SU-DHL-6 (cell line): ENCODE measurements around the gene ZC3H18.
A peak's percentile ranks its signal among the peaks of the same experiment; 100 is the strongest.

Experiments
- H2AFZ ChIP-seq: fragments of 200-600 bp; sonication (generic); 2 replicates; pipeline ENCODE4 v1.6.1; 2014; ENCODE audit warnings: low read depth, mild to moderate bottlenecking, moderate library complexity, mixed read lengths, antibody characterized with exemption, low read length; ENCODE audit not compliant: severe bottlenecking
- H3F3A ChIP-seq: fragments of 200-600 bp; shearing (Covaris generic); 2 replicates; pipeline ENCODE4 v1.6.0; 2016; ENCODE audit warnings: antibody characterized with exemption, mild to moderate bottlenecking; ENCODE audit not compliant: insufficient read depth
- H3K27ac ChIP-seq: fragments of 200-600 bp; sonication (generic); 2 replicates; pipeline ENCODE4 v1.5.1; 2016; ENCODE audit warnings: low read depth, mild to moderate bottlenecking, low read length, moderate library complexity, mixed read lengths
- H3K27me3 ChIP-seq: fragments of 200-600 bp; sonication (generic), shearing (Covaris generic); 2 replicates; pipeline ENCODE4 v1.6.0; 2014; ENCODE audit warnings: mild to moderate bottlenecking, low read length
- H3K36me3 ChIP-seq: fragments of 200-600 bp; sonication (generic); 2 replicates; pipeline ENCODE4 v1.6.1; 2014; ENCODE audit warnings: mild to moderate bottlenecking, low read length, mixed read lengths
- H3K4me2 ChIP-seq: fragments of 300-600, 200-600 bp; shearing (Covaris generic), sonication (generic); 2 replicates; pipeline ENCODE4 v1.6.0; 2014; ENCODE audit warnings: low read length, low read depth, mild to moderate bottlenecking; ENCODE audit not compliant: poor library complexity, severe bottlenecking
- H3K4me3 ChIP-seq: fragments of 200-600 bp; sonication (generic); 2 replicates; pipeline ENCODE4 v1.5.1; 2014; ENCODE audit warnings: antibody characterized with exemption, low read length, mild to moderate bottlenecking, mixed read lengths; ENCODE audit not compliant: insufficient read depth, poor library complexity, severe bottlenecking
- H3K79me2 ChIP-seq: fragments of 200-600 bp; sonication (generic); 2 replicates; pipeline ENCODE4 v1.6.1; 2014; ENCODE audit warnings: mild to moderate bottlenecking, low read length, moderate library complexity; ENCODE audit not compliant: insufficient read depth
- H3K9ac ChIP-seq: fragments of 200-600 bp; sonication (generic); 2 replicates; pipeline ENCODE4 v1.7.0; 2014; ENCODE audit warnings: mild to moderate bottlenecking, low read length
- H3K9me2 ChIP-seq: fragments of 200-600 bp; sonication (generic); replicated peaks from 2 replicates; pipeline ENCODE4 v1.6.1; 2014; ENCODE audit warnings: low read length; ENCODE audit not compliant: insufficient read depth
- H3K9me3 ChIP-seq: fragments of 200-600 bp; sonication (generic); 2 replicates; pipeline ENCODE4 v1.6.1; 2014; ENCODE audit warnings: low read length, mixed read lengths; ENCODE audit not compliant: insufficient read depth
- H4K20me1 ChIP-seq: fragments of 200-600 bp; sonication (generic); 2 replicates; pipeline ENCODE4 v1.6.1; 2014; ENCODE audit warnings: low read depth, mild to moderate bottlenecking, antibody characterized with exemption, low read length, moderate library complexity, mixed read lengths
- CTCF ChIP-seq: fragments of 200-600 bp; sonication (generic); IDR thresholded peaks from one replicate; pipeline ENCODE4 v1.5.1; 2017; ENCODE audit warnings: antibody characterized with exemption, mild to moderate bottlenecking, low read length, moderate library complexity; ENCODE audit not compliant: insufficient read depth, poor library complexity, severe bottlenecking
- EZH2phosphoT487 ChIP-seq: fragments of 200-600 bp; sonication (generic), shearing (Covaris generic); conservative IDR thresholded peaks from 2 replicates; pipeline ENCODE4 v1.6.1; 2018; ENCODE audit warnings: mild to moderate bottlenecking, antibody characterized with exemption, low read length, moderate library complexity, mixed read lengths

Gene ZC3H18

GRCh38 chr16:88649195-88649923 lies 79.2 kb downstream of the ZC3H18 start:
- Histone ChIP-seq H3K4me2 (peak overlapping the region; percentile 86), H2AFZ (no peak overlapping the region), H3K79me2 (peaks cover 26% of the 10 kb centered on the region), H3K9me2 (no peaks in the 10 kb centered on the region), H4K20me1 (peaks cover 12% of the 10 kb centered on the region; the same call in 1 of the 2 replicates), H3K9me3 (no peaks in the 10 kb centered on the region), H3K9ac (peak overlapping the region; percentile 95), H3K36me3 (no peaks in the 10 kb centered on the region), H3K27ac (peak overlapping the region; percentile 90), H3K27me3 (no peaks in the 10 kb centered on the region), H3F3A (no peaks in the 10 kb centered on the region), H3K4me3 (peak overlapping the region; percentile 80)
- TF ChIP-seq CTCF (no peak), EZH2phosphoT487 (no peak)

- peaks cover 26% of the 10 kb centered on the region for H3K79me2 ChIP-seq
- H2AFZ ChIP-seq = no peak overlapping the region
- no peaks in the 10 kb centered on the region for H3K9me2 ChIP-seq
- H3F3A ChIP-seq = no peaks in the 10 kb centered on the region
- TF ChIP-seq CTCF = no peak
- no peak for TF ChIP-seq EZH2phosphoT487
- peak overlapping the region; percentile 90 for H3K27ac ChIP-seq
- H3K9ac ChIP-seq = peak overlapping the region; percentile 95
- peaks cover 12% of the 10 kb centered on the region; the same call in 1 of the 2 replicates for H4K20me1 ChIP-seq
- H3K27me3 ChIP-seq = no peaks in the 10 kb centered on the region
- peak overlapping the region; percentile 80 for H3K4me3 ChIP-seq
- no peaks in the 10 kb centered on the region for H3K9me3 ChIP-seq
- H3K36me3 ChIP-seq = no peaks in the 10 kb centered on the region
- peak overlapping the region; percentile 86 for H3K4me2 ChIP-seq
Measured at GRCh38 chr16:88649924-88650748, 79.9 kb downstream of the ZC3H18 start.

GRCh38 chr16:88650749-88651275 lies 80.6 kb downstream of the ZC3H18 start, which contains the start of gene CYBA:
Gene CYBA (minus strand): TSS chr16:88651053. CDS start chr16:88651013, 40 bp downstream.
- Histone ChIP-seq H4K20me1 (peaks cover 12% of the 10 kb centered on the region; the same call in 1 of the 2 replicates), H3K4me2 (peak within 1 kb of the TSS; percentile 86), H2AFZ (no peak within 1 kb of the TSS), H3K27ac (peak within 1 kb of the TSS; percentile 90), H3K36me3 (no peaks in the 10 kb centered on the region), H3K27me3 (no peaks in the 10 kb centered on the region), H3K4me3 (peak within 1 kb of the TSS; percentile 80), H3K9me3 (no peaks in the 10 kb centered on the region), H3K9ac (peak within 1 kb of the TSS; percentile 95), H3F3A (no peaks in the 10 kb centered on the region), H3K9me2 (no peaks in the 10 kb centered on the region), H3K79me2 (peaks cover 26% of the 10 kb centered on the region)
- TF ChIP-seq CTCF = no peak
- no peak for TF ChIP-seq EZH2phosphoT487
